Loucy (cell line): ENCODE data around the gene MICAL3.

Source experiments
- H2AFZ ChIP-seq: fragments of 200-600 bp; sonication (generic); 2 replicates; pipeline ENCODE4 v1.6.0; 2016; ENCODE audit warnings: antibody characterized with exemption, mild to moderate bottlenecking, low read length, moderate library complexity
- H3F3A ChIP-seq: fragments of 200-600 bp; 2 replicates; pipeline ENCODE4 v1.6.0; 2016; ENCODE audit warnings: antibody characterized with exemption, low read depth, mild to moderate bottlenecking
- H3K27me3 ChIP-seq: fragments of 200-600 bp; sonication (generic); 2 replicates; pipeline ENCODE4 v1.6.1; 2014; ENCODE audit warnings: low read length, mild to moderate bottlenecking; ENCODE audit not compliant: insufficient read depth, poor library complexity, severe bottlenecking
- H3K36me3 ChIP-seq: fragments of 200-600 bp; sonication (generic); 2 replicates; pipeline ENCODE4 v1.6.1; 2016; ENCODE audit warnings: low read length; ENCODE audit not compliant: insufficient read depth
- H3K4me1 ChIP-seq: fragments of 200-600 bp; sonication (generic); 2 replicates; pipeline ENCODE4 v1.5.1; 2014; ENCODE audit warnings: low read length, mild to moderate bottlenecking; ENCODE audit not compliant: insufficient read depth, poor library complexity, severe bottlenecking
- H3K4me2 ChIP-seq: fragments of 200-600 bp; sonication (generic); 2 replicates; pipeline ENCODE4 v1.6.0; 2014; ENCODE audit warnings: antibody characterized with exemption, low read length, low read depth, mild to moderate bottlenecking; ENCODE audit not compliant: poor library complexity, severe bottlenecking
- H3K4me3 ChIP-seq: fragments of 200-600 bp; sonication (generic); 2 replicates; pipeline ENCODE4 v1.5.1; 2014; ENCODE audit warnings: low read length, mild to moderate bottlenecking, mixed read lengths; ENCODE audit not compliant: poor library complexity, severe bottlenecking
- H3K79me2 ChIP-seq: fragments of 200-600 bp; sonication (generic); 2 replicates; pipeline ENCODE4 v1.6.1; 2014; ENCODE audit warnings: low read length; ENCODE audit not compliant: insufficient read depth
- H3K9ac ChIP-seq: fragments of 200-600 bp; sonication (generic); 2 replicates; pipeline ENCODE4 v1.6.0; 2014; ENCODE audit warnings: mild to moderate bottlenecking, low read depth, low read length, moderate library complexity; ENCODE audit not compliant: poor library complexity, severe bottlenecking
- H3K9me2 ChIP-seq: fragments of 200-600 bp; sonication (generic); replicated peaks from 2 replicates; pipeline ENCODE4 v1.6.1; 2016; ENCODE audit warnings: low read depth, low read length, mixed read lengths
- H3K9me3 ChIP-seq: fragments of 200-600 bp; sonication (generic); 2 replicates; pipeline ENCODE4 v1.6.1; 2014; ENCODE audit warnings: mild to moderate bottlenecking, antibody characterized with exemption, low read length, low read depth; ENCODE audit not compliant: insufficient read depth
- H4K20me1 ChIP-seq: fragments of 200-600 bp; sonication (generic); 2 replicates; pipeline ENCODE4 v1.6.0; 2014; ENCODE audit warnings: antibody characterized with exemption, low read length, mild to moderate bottlenecking; ENCODE audit not compliant: insufficient read depth, poor library complexity, severe bottlenecking
- EZH2phosphoT487 ChIP-seq: fragments of 200-600 bp; IDR thresholded peaks from 2 replicates; pipeline ENCODE4 v1.6.1; 2018; ENCODE audit warnings: antibody characterized with exemption, mild to moderate bottlenecking, moderate library complexity, borderline replicate concordance
- TF ChIP-seq, protein P1 (sequence below): fragments of 200-600 bp; sonication (generic); conservative IDR thresholded peaks from 2 replicates; pipeline ENCODE4 v1.5.1; 2014; ENCODE audit warnings: mild to moderate bottlenecking, antibody characterized with exemption, low read length

Gene MICAL3

GRCh38 chr22:18001040-18001893, 23.1 kb downstream of the MICAL3 start:
- Histone ChIP-seq H2AFZ (peak overlapping the region; percentile 89), H3K79me2 (peaks cover 45% of the 10 kb centered on the region), H3K9me3 (no peaks in the 10 kb centered on the region), H3K4me3 (peak overlapping the region; percentile 82), H3K36me3 (no peaks in the 10 kb centered on the region), H3F3A (no peaks in the 10 kb centered on the region), H3K4me2 (peak overlapping the region; percentile 83), H3K9me2 (no peaks in the 10 kb centered on the region), H3K27me3 (no peaks in the 10 kb centered on the region), H3K9ac (peak overlapping the region; percentile 66), H4K20me1 (peaks cover 27% of the 10 kb centered on the region), H3K4me1 (peaks cover 29% of the 10 kb centered on the region)
- TF ChIP-seq, protein P1, sequence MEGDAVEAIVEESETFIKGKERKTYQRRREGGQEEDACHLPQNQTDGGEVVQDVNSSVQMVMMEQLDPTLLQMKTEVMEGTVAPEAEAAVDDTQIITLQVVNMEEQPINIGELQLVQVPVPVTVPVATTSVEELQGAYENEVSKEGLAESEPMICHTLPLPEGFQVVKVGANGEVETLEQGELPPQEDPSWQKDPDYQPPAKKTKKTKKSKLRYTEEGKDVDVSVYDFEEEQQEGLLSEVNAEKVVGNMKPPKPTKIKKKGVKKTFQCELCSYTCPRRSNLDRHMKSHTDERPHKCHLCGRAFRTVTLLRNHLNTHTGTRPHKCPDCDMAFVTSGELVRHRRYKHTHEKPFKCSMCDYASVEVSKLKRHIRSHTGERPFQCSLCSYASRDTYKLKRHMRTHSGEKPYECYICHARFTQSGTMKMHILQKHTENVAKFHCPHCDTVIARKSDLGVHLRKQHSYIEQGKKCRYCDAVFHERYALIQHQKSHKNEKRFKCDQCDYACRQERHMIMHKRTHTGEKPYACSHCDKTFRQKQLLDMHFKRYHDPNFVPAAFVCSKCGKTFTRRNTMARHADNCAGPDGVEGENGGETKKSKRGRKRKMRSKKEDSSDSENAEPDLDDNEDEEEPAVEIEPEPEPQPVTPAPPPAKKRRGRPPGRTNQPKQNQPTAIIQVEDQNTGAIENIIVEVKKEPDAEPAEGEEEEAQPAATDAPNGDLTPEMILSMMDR, result peak; percentile 46
- no peak for TF ChIP-seq EZH2phosphoT487

- H2AFZ ChIP-seq, result peak overlapping the region; percentile 43; the same call in 1 of the 2 replicates
- H3K4me3 ChIP-seq, result peak overlapping the region; percentile 82
- peaks cover 52% of the 10 kb centered on the region for H3K79me2 ChIP-seq
- TF ChIP-seq EZH2phosphoT487, result no peak
- TF ChIP-seq, protein P1, result no peak
- peak overlapping the region; percentile 66 for H3K9ac ChIP-seq
- H4K20me1 ChIP-seq, result peaks cover 31% of the 10 kb centered on the region
- H3K27me3 ChIP-seq, result no peaks in the 10 kb centered on the region
- H3K4me1 ChIP-seq, result peaks cover 34% of the 10 kb centered on the region
- H3K9me3 ChIP-seq, result no peaks in the 10 kb centered on the region
- no peaks in the 10 kb centered on the region for H3K36me3 ChIP-seq
- H3K9me2 ChIP-seq, result no peaks in the 10 kb centered on the region
- H3K4me2 ChIP-seq, result peak overlapping the region; percentile 83
- H3F3A ChIP-seq, result no peaks in the 10 kb centered on the region
These were observed 23.8 kb downstream of the MICAL3 start for GRCh38 chr22:18000441-18001039.

- TF ChIP-seq, protein P1, result no peak
- TF ChIP-seq EZH2phosphoT487, result no peak
- Histone ChIP-seq H3F3A (no peaks in the 10 kb centered on the region), H4K20me1 (peaks cover 37% of the 10 kb centered on the region), H2AFZ (no peak overlapping the region), H3K79me2 (peaks cover 55% of the 10 kb centered on the region), H3K9me3 (no peaks in the 10 kb centered on the region), H3K9me2 (no peaks in the 10 kb centered on the region), H3K27me3 (no peaks in the 10 kb centered on the region), H3K36me3 (no peaks in the 10 kb centered on the region), H3K4me1 (peaks cover 36% of the 10 kb centered on the region), H3K4me2 (peak overlapping the region; percentile 83), H3K9ac (peak overlapping the region; percentile 66), H3K4me3 (peak overlapping the region; percentile 82)
These were observed 24.5 kb downstream of the MICAL3 start for GRCh38 chr22:17999851-18000250.
